Peyer's patch (tissue), 4 donors: Measurements from ENCODE around the gene SLC35B1.

Experiments
- POLR2A ChIP-seq, 2 donors: fragments of 450-650 bp; IDR thresholded peaks; one replicate each; pipeline ENCODE4 v1.5.1; 2017; ENCODE audit warnings: antibody characterized with exemption in 2 of 2, mild to moderate bottlenecking in 2 of 2, moderate library complexity in 2 of 2
- TF ChIP-seq, protein P1 (sequence below), 6 experiments: fragments of 450-650 bp in 4 of 6; fragments of 200-600 bp in 2 of 6; sonication (generic) in 1 of 6; IDR thresholded peaks; one replicate each; pipeline ENCODE4 v1.5.1; 2017 to 2019; ENCODE audit warnings: antibody characterized with exemption in 6 of 6, mild to moderate bottlenecking in 3 of 6, moderate library complexity in 1 of 6

DNA sequence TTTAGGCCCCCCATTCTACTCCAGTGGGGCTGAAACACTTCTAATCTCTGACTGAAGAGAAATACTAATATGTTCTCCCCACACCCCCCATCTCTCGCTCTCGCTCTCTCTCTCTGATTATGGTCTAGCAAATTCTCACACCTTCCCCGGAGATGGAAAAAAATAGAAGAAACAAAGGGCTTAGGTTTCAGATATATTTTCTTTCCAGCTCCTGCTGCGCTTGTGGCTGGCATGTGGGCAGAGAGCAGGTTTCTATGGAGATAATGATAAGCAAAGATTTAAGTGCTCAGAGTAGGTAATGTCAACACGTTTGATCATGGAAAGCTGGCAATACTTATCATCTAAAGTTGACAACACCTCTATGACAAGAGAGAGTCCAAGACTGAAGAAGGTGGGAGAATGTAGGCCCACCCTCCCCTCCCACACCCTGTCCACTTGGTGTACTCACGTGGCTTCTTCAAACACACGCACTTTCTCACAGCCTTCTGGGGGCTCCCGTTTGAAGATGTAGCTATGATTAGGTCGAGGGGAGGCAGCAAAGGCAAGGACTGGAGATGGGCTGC, 8.0 kb upstream of the SLC35B1 start:
- TF ChIP-seq, protein P1, sequence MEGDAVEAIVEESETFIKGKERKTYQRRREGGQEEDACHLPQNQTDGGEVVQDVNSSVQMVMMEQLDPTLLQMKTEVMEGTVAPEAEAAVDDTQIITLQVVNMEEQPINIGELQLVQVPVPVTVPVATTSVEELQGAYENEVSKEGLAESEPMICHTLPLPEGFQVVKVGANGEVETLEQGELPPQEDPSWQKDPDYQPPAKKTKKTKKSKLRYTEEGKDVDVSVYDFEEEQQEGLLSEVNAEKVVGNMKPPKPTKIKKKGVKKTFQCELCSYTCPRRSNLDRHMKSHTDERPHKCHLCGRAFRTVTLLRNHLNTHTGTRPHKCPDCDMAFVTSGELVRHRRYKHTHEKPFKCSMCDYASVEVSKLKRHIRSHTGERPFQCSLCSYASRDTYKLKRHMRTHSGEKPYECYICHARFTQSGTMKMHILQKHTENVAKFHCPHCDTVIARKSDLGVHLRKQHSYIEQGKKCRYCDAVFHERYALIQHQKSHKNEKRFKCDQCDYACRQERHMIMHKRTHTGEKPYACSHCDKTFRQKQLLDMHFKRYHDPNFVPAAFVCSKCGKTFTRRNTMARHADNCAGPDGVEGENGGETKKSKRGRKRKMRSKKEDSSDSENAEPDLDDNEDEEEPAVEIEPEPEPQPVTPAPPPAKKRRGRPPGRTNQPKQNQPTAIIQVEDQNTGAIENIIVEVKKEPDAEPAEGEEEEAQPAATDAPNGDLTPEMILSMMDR (IDR thresholded peaks at IDR 0.05), result no peak
- TF ChIP-seq POLR2A (IDR thresholded peaks at IDR 0.05), result no peak
